Stimulated activated naive CD4-positive, alpha-beta T cell treated with Interleukin-2 at 50 U/mL for 16 hours (primary cell): Measurements from ENCODE around the gene STARD13.

Experiments
- DNase-seq: peaks from one replicate; lab custom pipeline; 2025; lab: John Stamatoyannopoulos, UW

Gene STARD13

DNA sequence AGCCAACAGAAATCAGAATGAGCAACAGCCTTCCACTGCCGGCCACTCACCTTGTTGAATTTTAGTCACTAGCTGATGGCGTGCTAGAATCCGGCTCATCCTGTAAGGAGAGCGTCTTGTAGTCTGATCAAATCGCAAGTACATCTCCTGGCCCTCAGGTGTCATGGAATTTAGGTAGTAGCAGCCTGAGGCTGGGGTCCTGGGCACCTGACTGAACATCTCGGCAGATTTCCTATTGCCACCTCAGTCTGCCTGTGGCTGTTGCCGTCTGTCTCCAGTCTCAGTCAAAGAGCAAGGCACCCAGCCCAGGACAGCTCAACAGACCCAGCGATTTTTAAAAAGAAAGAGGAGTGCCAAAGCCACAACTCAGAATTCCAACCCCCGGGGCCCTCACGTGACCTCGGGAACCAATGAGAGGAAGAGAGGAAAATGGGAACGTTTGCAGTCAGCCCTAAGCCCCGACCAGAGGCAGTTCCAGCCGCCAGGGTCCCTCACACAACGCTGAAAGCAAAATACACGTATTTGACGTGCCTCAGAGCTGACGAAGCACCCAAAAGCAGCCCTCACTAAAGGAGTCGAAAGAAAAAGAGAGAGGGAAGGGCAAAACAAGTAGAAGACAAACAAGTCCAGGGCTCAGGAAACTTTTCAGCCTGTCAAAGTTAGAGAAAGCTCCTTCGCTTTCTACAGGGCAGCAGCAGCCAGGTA, at the start of gene STARD13:
TSS of gene STARD13 (minus strand) at position 336 of the 705 bp plus-strand sequence. CDS start at position 219, 117 bp downstream.
- DNase-seq, result no peak

DNA sequence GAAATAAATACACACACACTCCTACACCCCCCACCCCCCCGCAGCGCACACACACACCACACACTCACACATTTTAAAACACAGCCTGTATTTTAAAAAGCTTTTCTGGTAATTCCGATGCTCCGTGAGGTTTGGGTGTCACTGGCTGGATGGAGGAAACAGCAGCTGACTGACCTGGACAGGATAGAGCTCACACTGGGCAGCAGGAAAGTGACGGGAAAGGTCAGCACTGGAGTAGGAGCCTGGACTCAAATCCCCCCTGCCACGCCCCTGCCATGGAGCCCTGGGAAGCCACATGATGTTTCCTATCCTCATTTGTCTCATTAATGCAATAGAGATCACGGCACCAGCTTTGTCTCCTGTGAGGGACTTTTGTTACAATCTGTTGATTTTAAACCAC, 49.3 kb upstream of the STARD13 start:
- no peak for DNase-seq

- no peak for DNase-seq
These were observed 46.4 kb upstream of the STARD13 start for GRCh38 chr13:33331962-33332361.

DNA sequence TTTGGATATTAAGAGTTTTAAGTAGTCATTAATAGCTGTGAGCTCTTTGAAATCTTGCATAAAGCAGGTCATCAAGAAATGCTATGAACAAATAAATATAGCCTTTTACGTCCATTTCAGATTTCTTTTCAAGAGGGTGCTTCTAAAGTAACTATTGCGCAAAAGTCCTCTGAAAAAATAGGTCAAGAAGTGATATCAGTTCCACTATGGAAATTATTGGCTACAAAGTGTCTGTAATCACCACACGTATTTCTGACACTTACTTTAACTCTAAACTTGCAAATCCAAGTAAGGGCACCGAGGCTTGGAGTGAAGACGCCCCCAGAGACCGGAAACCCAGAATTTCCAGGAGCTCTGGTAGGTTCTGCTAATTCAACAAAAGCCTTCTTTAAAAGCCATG, 44.9 kb upstream of the STARD13 start:
- no peak for DNase-seq

DNA sequence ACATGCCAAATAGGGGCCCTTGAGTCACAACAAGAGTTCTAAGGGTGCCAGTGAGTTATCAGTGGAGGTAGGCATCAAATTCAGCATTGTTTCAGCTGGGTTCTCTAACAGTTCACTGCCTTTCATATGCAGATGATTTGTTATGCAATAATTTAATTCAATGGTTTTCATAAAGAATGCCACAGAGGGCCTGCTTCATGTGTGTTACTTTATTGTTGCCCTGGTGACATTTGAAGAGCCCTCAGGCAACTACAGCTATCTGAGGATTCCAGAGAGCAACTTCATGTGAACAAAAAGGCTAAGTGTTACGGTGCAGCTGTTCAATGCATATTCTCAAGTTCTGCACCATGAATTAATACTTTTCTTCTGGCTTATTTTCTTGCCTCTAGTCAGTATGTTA, 43.1 kb upstream of the STARD13 start:
- no peak for DNase-seq

GRCh38 chr13:33326723-33327122, 41.2 kb upstream of the STARD13 start:
- no peak for DNase-seq

DNA sequence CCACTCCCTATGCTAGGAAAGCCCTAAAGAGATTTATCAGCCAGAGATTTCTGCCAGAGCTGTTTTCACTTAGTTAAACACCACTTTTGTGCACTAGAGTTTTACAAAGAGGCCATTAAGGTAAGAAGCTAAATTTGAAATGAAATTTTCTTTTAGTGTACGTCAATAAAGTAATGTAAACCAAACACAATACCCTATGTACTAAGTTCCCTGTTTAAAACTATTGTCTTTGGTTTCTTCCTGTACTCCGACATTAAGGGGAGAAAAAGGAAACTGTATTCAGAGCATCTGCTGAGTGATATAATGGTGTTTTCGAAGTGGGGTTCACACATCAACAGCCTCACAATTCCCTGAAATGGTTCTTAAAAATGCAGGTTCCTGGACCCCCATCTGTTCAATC, 40.7 kb upstream of the STARD13 start:
- no peak for DNase-seq

GRCh38 chr13:33323801-33324510, 38.4 kb upstream of the STARD13 start:
- no peak for DNase-seq

DNA sequence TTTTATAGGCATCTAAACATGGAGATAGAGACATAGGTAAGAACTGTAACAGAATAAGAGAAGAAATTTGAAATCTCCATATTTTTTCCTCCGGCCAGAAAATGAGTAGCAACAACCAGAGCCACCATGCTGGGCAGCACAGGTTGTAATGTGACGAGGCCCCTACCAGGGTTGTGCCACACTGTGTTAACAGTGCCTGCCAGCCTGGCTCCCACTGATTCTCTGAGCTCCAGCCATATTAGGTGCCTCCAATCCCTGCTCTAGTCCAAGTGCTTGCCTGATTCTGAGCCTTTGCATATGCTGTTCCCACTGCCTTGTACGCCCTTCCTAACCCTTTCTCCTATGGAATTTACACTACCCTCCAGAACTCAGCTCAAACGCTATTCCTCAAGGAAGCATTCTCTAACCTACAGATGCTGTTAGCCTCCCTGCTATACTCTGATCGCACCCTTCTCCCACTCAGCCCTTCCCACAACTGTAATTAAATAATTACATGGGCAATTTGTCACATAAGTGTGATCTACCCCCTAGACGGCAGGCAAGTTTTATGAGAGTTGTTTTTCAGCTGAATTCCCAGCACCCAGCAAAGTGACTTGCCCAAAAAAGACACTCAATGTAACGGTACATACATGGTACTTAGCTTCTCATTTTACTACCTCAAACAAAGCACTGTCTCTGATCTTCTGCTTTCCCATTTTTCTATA, 37.6 kb upstream of the STARD13 start:
- DNase-seq, result no peak

DNA sequence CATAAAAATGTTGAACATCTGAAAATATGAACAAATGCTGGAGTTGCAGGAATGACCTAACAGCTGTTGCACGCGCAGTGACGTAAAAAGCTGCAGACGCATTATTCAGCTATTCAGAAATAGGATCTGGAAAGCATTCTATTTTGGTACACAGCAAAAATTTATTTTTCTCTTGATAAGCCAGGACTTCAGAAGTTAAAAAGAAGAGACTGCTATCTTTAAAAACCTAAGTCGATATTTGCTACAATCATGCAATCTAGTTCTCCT, 36.9 kb upstream of the STARD13 start:
- DNase-seq, result no peak

- DNase-seq, result no peak
These were observed 36.4 kb upstream of the STARD13 start for GRCh38 chr13:33321686-33322542.

DNA sequence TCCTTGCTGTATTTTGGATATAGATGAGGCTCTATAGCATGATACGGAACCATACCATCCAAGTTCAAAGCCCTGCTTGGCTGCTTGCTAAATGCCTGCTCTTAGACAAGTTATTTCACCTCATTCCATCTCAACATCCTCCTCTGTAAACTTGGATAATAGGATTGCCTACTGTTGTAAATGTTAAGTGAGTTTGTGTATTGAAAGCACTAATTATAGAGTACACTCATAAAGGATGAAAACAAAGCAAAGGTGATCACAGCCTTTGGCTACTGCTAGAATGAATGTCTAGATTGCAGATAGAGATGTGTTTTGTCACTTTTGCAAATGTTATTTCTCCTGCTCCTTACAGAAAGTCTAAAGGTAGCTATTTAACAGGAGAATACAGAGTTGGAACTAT, 34.3 kb upstream of the STARD13 start:
- DNase-seq, result no peak

DNA sequence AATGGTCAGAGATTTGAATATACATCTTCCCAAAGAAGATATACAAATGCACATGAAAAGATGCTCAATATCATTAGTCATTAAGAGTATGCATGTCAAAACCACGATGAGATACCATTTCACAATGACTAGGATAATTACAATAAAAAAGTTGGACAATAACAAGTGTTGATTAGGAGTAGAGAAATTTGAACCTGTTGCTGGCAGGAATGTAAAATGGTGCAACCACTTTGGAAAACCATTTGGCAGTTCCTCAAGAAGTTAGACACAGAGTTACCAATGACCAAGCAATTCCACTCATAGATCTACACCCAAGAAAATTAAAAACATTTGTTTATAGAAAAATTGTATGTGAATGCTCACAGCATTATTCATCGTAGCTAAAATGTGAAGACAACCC, 33.2 kb upstream of the STARD13 start:
- DNase-seq, result no peak

DNA sequence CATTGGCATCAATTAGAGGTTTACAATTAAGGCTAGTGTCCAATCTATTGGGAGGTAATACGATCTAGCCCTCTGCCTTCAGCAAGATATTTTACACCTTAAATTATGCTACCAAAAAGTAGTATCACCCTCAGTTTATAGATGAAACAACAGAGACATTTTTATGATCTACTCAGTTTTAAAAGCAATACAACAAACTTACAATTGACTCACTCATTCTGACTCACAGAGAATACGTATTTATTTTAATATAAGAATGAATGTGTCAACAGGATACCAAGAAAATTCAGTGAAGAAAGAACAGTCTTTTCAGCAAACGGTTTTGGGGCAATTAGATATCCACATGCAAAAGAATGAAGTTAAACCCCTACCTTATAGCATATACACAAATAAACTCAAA, 32.5 kb upstream of the STARD13 start:
- DNase-seq, result no peak

DNA sequence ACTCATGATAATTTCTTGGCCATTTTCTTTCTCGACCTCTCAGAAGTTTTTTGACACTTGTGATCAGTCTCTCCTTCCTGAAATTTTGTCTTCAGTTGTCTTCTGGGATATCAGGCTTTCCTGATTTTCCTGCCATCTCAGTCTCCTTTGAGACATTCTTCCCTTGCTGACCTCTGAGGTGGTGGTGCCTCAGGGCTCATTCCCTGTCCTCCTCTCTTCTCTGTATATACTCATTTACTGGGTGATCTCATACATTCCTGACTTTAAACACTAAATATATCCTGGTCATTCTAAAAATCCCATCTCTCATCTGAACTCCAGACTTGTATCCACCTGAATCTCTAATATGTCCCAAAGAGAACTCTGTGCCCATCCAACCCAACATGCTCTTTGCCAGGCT, 31.3 kb upstream of the STARD13 start:
- no peak for DNase-seq

- no peak for DNase-seq
These were observed 27.9 kb upstream of the STARD13 start for GRCh38 chr13:33313504-33313903.

- DNase-seq, result no peak
These were observed 27.3 kb upstream of the STARD13 start for GRCh38 chr13:33312861-33313212.

DNA sequence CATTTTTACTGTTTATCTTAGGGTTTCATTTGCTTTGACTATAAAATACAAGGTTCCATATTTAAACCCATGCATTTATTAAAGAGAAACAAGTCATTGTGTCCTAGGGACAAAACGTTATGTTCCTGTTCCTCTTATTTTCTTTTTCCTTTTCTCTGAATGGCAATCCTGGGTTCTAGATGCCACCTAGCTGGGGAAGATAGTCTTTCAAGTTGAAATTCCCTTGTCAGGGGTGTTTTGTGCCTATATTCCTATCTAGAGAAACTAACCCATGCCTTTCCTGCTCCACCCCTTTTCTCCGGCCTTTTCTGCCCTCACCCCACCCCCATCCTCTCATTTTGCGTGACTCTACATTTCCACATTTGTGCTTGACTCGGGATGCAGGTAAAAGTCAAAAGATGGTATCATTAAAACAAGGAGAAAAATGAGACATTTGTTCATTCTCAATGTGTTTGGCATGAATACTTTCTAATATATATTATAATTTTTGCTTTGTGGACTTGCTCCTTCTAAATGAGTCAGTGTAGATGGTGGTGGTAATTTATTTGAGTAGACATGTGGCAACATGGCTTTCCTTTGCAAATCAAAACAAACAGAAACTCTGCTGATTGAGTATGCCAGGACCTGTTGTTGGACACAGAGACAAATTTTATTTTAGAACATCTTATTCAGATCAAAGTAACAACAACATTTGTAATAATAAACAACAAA, 26.8 kb upstream of the STARD13 start:
- DNase-seq, result no peak

GRCh38 chr13:33311040-33311439, 25.5 kb upstream of the STARD13 start:
- no peak for DNase-seq

GRCh38 chr13:33310245-33311038, 24.9 kb upstream of the STARD13 start:
- no peak for DNase-seq

- no peak for DNase-seq
These were observed 23.3 kb upstream of the STARD13 start for GRCh38 chr13:33308863-33309262.
